Ectodermal cell (in vitro differentiated cells): ENCODE data around the gene PRKRIP1.
A peak's percentile ranks its signal among the peaks of the same experiment; 100 is the strongest.
"Not testable (repeated sequence)": the region's sequence is repeated elsewhere in the genome, so short reads cannot be mapped to it uniquely, and the experiment has no call there.

ENCODE experiments used
- H3K27ac ChIP-seq: 2 replicates; pipeline ENCODE4 v1.7.0; 2013; ENCODE audit warnings: mild to moderate bottlenecking, low read depth, low read length; ENCODE audit not compliant: insufficient read depth, poor library complexity, severe bottlenecking
- H3K27me3 ChIP-seq: 2 replicates; pipeline ENCODE4 v1.7.0; 2013; ENCODE audit warnings: mild to moderate bottlenecking, low read length; ENCODE audit not compliant: insufficient read depth, control insufficient read depth, poor library complexity, severe bottlenecking
- H3K36me3 ChIP-seq: one replicate; pipeline ENCODE4 v1.7.0; 2013; ENCODE audit warnings: low read length; ENCODE audit not compliant: control insufficient read depth, insufficient read depth
- H3K4me1 ChIP-seq: one replicate; pipeline ENCODE4 v1.7.0; 2013; ENCODE audit warnings: low read length; ENCODE audit not compliant: control insufficient read depth, insufficient read depth
- H3K4me3 ChIP-seq: 2 replicates; pipeline ENCODE4 v1.7.0; 2013; ENCODE audit warnings: low read depth, low read length, control low read depth; ENCODE audit not compliant: insufficient read depth
- H3K9me3 ChIP-seq: 2 replicates; pipeline ENCODE4 v1.7.0; 2013; ENCODE audit warnings: mild to moderate bottlenecking, low read length, moderate library complexity; ENCODE audit not compliant: control insufficient read depth
- WGBS, 2 experiments: methylation state at CpG; one replicate each; pipeline ENCODE4 v1.1.7; 2013; ENCODE audit warnings: missing lambda C conversion rate in 2 of 2; 5-methylcytosine and 5-hydroxymethylcytosine counted together

The PRKRIP1 gene

GRCh38 chr7:102403563-102403962 is 7.4 kb downstream of the PRKRIP1 start:
- H3K27ac ChIP-seq = no peak overlapping the region
- 96% methylated on average over 3 of the region's 3 CpGs for WGBS, 2 experiments

GRCh38 chr7:102404005-102404861 is 8.1 kb downstream of the PRKRIP1 start:
- Histone ChIP-seq H3K27ac (peak overlapping the region; percentile 26), H3K36me3 (peaks cover 61% of the 10 kb centered on the region), H3K27me3 (no peaks in the 10 kb centered on the region), H3K9me3 (no peaks in the 10 kb centered on the region), H3K4me1 (no peaks in the 10 kb centered on the region), H3K4me3 (no peak overlapping the region)
- 82 to 85% methylated on average over 15 of the region's 15 CpGs for WGBS, 2 experiments

More at GRCh38 chr7:102403563-102403962, 7.4 kb downstream of the PRKRIP1 start:
- Histone ChIP-seq H3K4me3 (no peak overlapping the region), H3K4me1 (no peaks in the 10 kb centered on the region), H3K9me3 (no peaks in the 10 kb centered on the region), H3K27me3 (no peaks in the 10 kb centered on the region), H3K36me3 (peaks cover 59% of the 10 kb centered on the region)

- peaks cover 61% of the 10 kb centered on the region for H3K36me3 ChIP-seq
- not testable (repeated sequence) for H3K27ac ChIP-seq, H3K4me3 ChIP-seq, H3K4me1 ChIP-seq, H3K27me3 ChIP-seq, H3K9me3 ChIP-seq
- 90 to 93% methylated on average over 5 of the region's 5 CpGs for WGBS, 2 experiments
Observed at GRCh38 chr7:102404862-102405188, 8.7 kb downstream of the PRKRIP1 start.

- Histone ChIP-seq H3K36me3 (peaks cover 63% of the 10 kb centered on the region), H3K9me3 (peaks cover 3% of the 10 kb centered on the region), H3K27ac (no peak overlapping the region), H3K4me1 (no peaks in the 10 kb centered on the region), H3K4me3 (no peak overlapping the region), H3K27me3 (no peaks in the 10 kb centered on the region)
- 93 to 98% methylated on average over 6 of the region's 6 CpGs for WGBS, 2 experiments
Observed at GRCh38 chr7:102407910-102408309, 11.7 kb downstream of the PRKRIP1 start.

GRCh38 chr7:102408530-102408929 is 12.4 kb downstream of the PRKRIP1 start:
- H3K27ac ChIP-seq, H3K9me3 ChIP-seq, H3K27me3 ChIP-seq, H3K4me1 ChIP-seq, H3K4me3 ChIP-seq: not testable (repeated sequence)
- H3K36me3 ChIP-seq = peaks cover 65% of the 10 kb centered on the region
- 93 to 96% methylated on average over 6 of the region's 6 CpGs for WGBS, 2 experiments

- peaks cover 3% of the 10 kb centered on the region for H3K9me3 ChIP-seq
- no peak overlapping the region for H3K27ac ChIP-seq
- no peaks in the 10 kb centered on the region for H3K27me3 ChIP-seq
- no peak overlapping the region for H3K4me3 ChIP-seq
- peaks cover 65% of the 10 kb centered on the region for H3K36me3 ChIP-seq
- 95 to 96% methylated on average over 3 to 4 of the region's 4 CpGs for WGBS, 2 experiments
- no peaks in the 10 kb centered on the region for H3K4me1 ChIP-seq
Observed at GRCh38 chr7:102409340-102409739, 13.2 kb downstream of the PRKRIP1 start.

GRCh38 chr7:102410123-102410522 is 14.0 kb downstream of the PRKRIP1 start:
- H3K4me3 ChIP-seq = no peak overlapping the region
- no peaks in the 10 kb centered on the region for H3K27me3 ChIP-seq
- H3K36me3 ChIP-seq = peaks cover 65% of the 10 kb centered on the region
- no peak overlapping the region for H3K27ac ChIP-seq
- peaks cover 3% of the 10 kb centered on the region for H3K9me3 ChIP-seq
- whole genome bisulfite sequencing, 2 experiments = 78 to 79% methylated on average over 6 of the region's 6 CpGs
- H3K4me1 ChIP-seq = no peaks in the 10 kb centered on the region

GRCh38 chr7:102410918-102411317 is 14.8 kb downstream of the PRKRIP1 start:
- no peaks in the 10 kb centered on the region for H3K4me1 ChIP-seq
- no peaks in the 10 kb centered on the region for H3K27me3 ChIP-seq
- H3K27ac ChIP-seq = no peak overlapping the region
- peaks cover 62% of the 10 kb centered on the region for H3K36me3 ChIP-seq
- no peak overlapping the region for H3K4me3 ChIP-seq
- H3K9me3 ChIP-seq = peaks cover 3% of the 10 kb centered on the region
- 95 to 97% methylated on average over 5 of the region's 5 CpGs for WGBS, 2 experiments

GRCh38 chr7:102412548-102412947 is 16.4 kb downstream of the PRKRIP1 start:
- Histone ChIP-seq H3K27me3 (no peaks in the 10 kb centered on the region), H3K4me1 (no peaks in the 10 kb centered on the region), H3K4me3 (no peak overlapping the region), H3K27ac (no peak overlapping the region), H3K36me3 (peaks cover 51% of the 10 kb centered on the region), H3K9me3 (peaks cover 3% of the 10 kb centered on the region)
- 86 to 91% methylated on average over 6 of the region's 6 CpGs for WGBS, 2 experiments

- WGBS, 2 experiments = 96 to 98% methylated on average over 4 to 5 of the region's 5 CpGs
- H3K27ac ChIP-seq = no peak overlapping the region
- H3K4me1 ChIP-seq = no peaks in the 10 kb centered on the region
- peaks cover 3% of the 10 kb centered on the region for H3K9me3 ChIP-seq
- H3K27me3 ChIP-seq = no peaks in the 10 kb centered on the region
- H3K4me3 ChIP-seq = no peak overlapping the region
- H3K36me3 ChIP-seq = peaks cover 46% of the 10 kb centered on the region
Observed at GRCh38 chr7:102413091-102413490, 16.9 kb downstream of the PRKRIP1 start.
